T-helper 17 cell (primary cell): ENCODE results near the gene TTC17. TPM values are rescaled to one million over a fixed set of nuclear protein-coding genes. Genes with fewer than 3 reads are reported as not detected.

Experiments
- ATAC-seq: fragments of 150-1000 bp; cut with Tn5 transposase; 2 replicates; pipeline ENCODE4 v1.10.0; 2021; ENCODE audit warnings: mild to moderate bottlenecking, moderate library complexity
- DNase-seq, 3 donors: peaks; one replicate each; pipeline versions ENCODE4 v3.0.0 to v3.0.0-alpha.2; 2020 to 2021
- H3K9me3 ChIP-seq: one replicate; pipeline ENCODE4 v1.7.0; 2013; ENCODE audit warnings: low read length, mild to moderate bottlenecking; ENCODE audit not compliant: control insufficient read depth, poor library complexity, severe bottlenecking
- H3K27ac Mint-ChIP-seq: one replicate; pipeline ENCODE4 v1.8.0; 2022; ENCODE audit warnings: mild to moderate bottlenecking, moderate library complexity, mixed read lengths
- H3K27me3 Mint-ChIP-seq: one replicate; pipeline ENCODE4 v1.8.0; 2022; ENCODE audit warnings: mixed read lengths
- H3K36me3 Mint-ChIP-seq: one replicate; pipeline ENCODE4 v1.8.0; 2022; ENCODE audit warnings: low read depth, mixed read lengths
- H3K4me1 Mint-ChIP-seq: one replicate; pipeline ENCODE4 v1.8.0; 2022; ENCODE audit warnings: mild to moderate bottlenecking, mixed read lengths
- H3K4me3 Mint-ChIP-seq: one replicate; pipeline ENCODE4 v1.8.0; 2022; ENCODE audit warnings: mild to moderate bottlenecking, moderate library complexity, mixed read lengths
- total RNA-seq, 4 donors: library from RNA in 2 of 4; stranded (reverse) in 2 of 4; gene quantifications; one replicate each; pipeline ENCODE4 v1.2.3 and lab custom pipeline; 2022 to 2026

Gene TTC17
- total RNA-seq, 2 donors from 2014 or later, result 95.4 to 98.0 TPM

- H3K4me3 Mint-ChIP-seq, result no peak overlapping the region
- H3K9me3 ChIP-seq, result no peaks in the 10 kb centered on the region
- no peak for ATAC-seq
- H3K27me3 Mint-ChIP-seq, result peaks cover 8% of the 10 kb centered on the region
- no peaks in the 10 kb centered on the region for H3K4me1 Mint-ChIP-seq
- no peak overlapping the region for H3K27ac Mint-ChIP-seq
- DNase-seq, result no peak
- H3K36me3 Mint-ChIP-seq, result no peaks in the 10 kb centered on the region
Observed at GRCh38 chr11:43498561-43498960, 139.8 kb downstream of the TTC17 start.

DNA sequence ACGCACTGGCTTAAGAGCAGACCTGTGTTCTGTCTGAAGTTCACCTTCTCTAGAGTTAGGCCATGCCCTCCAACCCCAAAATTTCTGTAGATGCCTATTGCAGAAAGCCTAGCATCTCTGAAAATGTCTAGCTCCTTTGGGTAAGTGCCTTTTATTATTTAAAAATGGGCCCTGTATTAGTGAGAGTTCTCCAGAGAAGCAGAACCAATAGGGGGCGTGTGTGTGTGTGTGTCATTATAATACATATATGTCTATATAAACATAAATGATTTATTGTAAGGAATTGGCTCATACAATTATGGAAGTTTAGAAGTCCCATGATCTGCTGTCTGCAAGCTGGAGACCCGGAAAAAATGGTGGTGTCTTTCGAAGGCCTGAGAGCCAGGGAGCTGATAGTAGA, 144.7 kb downstream of the TTC17 start:
- Mint-ChIP-seq H3K27ac (no peak overlapping the region), H3K36me3 (no peaks in the 10 kb centered on the region), H3K4me3 (no peak overlapping the region), H3K27me3 (peaks cover 15% of the 10 kb centered on the region), H3K4me1 (peaks cover 8% of the 10 kb centered on the region)
- H3K9me3 ChIP-seq, result no peaks in the 10 kb centered on the region
- ATAC-seq (no peak), DNase-seq (no peak)

DNA sequence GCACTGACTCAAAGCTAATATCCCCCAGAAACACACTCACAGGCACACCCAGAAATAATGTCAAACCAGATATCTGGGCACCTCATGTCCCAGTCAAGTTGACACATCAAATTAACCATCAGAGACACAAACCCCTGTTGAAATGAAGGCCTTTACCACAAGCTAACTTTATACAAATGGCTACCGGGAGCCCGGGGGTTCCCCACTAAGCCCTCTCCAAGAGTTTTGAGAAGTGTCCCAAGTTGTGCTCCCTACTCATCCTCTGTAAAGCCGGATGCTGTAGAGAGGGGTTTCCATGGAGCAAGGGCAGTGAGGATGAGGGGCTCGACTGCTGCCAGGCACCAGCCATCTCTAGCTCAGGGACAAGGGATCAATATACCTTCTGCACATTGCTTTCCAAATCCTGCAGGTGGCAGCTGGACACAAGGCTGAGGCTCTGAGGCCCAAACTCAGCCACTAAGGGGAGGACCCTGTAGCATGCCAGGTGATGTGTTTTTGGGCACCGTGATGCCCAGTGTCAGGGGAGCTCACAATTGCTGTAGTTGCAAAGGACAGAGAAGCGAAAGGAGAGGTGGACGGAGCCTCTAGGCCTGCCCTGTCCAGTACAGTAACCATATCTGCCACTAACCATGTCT, 145.7 kb downstream of the TTC17 start:
- Mint-ChIP-seq H3K27me3 (peaks cover 15% of the 10 kb centered on the region), H3K27ac (no peak overlapping the region), H3K4me3 (no peak overlapping the region), H3K36me3 (no peaks in the 10 kb centered on the region), H3K4me1 (peaks cover 12% of the 10 kb centered on the region)
- DNase-seq (no peak), ATAC-seq (no peak)
- H3K9me3 ChIP-seq, result no peaks in the 10 kb centered on the region

DNA sequence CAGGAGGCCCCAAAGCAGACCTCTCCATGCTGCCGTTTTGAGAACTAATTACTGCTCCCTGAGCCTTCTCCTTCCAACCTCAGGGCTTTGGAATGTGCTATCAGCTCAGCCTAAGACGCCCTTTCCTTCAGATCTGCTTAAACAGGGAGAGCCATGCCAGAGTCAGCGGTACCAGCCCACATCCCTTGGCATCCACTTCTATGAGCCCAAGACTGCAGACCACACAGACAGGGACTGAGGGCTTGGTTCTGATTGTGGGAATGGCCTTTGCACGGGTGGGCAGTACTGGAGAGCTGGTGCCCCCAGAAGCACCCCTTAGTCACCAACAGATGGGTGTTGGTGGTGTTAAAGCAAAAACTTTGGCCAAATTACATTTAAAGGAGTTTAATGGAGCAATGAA, 146.5 kb downstream of the TTC17 start:
- Mint-ChIP-seq H3K36me3 (no peaks in the 10 kb centered on the region), H3K27me3 (peaks cover 15% of the 10 kb centered on the region), H3K4me1 (peaks cover 12% of the 10 kb centered on the region), H3K27ac (no peak overlapping the region), H3K4me3 (no peak overlapping the region)
- no peak for DNase-seq
- no peaks in the 10 kb centered on the region for H3K9me3 ChIP-seq
- no peak for ATAC-seq

DNA sequence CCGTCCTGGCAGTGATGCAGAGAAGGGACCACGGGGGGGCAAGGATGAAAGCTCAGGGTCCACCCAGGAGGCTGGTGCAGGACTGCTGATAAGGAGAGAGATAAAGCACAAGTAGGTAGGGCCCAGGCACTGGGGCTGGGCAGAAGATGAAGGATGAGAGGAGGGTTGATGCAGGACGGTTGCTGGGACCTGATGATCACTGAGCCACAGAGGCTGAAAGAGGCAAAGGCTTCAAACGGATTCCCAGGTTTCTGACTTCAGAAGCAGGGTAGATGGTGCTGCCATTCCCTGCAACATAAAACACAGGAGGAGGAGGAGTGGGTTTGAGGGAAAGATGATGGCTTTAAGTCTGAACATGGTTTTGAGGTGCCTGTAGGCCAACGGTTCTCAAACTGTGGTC, 148.5 kb downstream of the TTC17 start:
- no peak for DNase-seq
- Mint-ChIP-seq H3K36me3 (no peaks in the 10 kb centered on the region), H3K27ac (no peak overlapping the region), H3K4me1 (peaks cover 12% of the 10 kb centered on the region), H3K27me3 (peaks cover 15% of the 10 kb centered on the region), H3K4me3 (no peak overlapping the region)
- H3K9me3 ChIP-seq, result no peaks in the 10 kb centered on the region
- no peak for ATAC-seq

DNA sequence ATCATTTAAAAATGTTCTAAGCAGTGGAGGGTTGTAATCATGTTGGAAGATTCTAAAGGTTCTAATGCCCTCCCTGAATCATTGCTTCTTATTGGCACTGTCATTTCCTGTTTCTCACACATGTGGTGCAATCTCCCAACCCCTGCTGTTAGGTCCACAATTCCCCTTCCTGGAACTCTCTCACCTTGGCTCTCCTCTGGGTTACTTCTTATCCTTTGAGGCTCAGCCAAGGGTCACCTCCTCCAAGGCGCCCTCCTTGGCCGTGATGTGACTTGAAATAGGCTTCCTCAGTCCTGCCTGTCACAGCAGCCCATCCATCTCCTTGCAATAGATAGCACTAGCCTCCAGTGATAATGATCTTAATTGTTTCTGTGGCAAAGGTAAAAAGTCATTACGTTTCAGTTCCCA, 149.8 kb downstream of the TTC17 start:
- no peaks in the 10 kb centered on the region for H3K36me3 Mint-ChIP-seq
- DNase-seq (no peak), ATAC-seq (no peak)
- no peaks in the 10 kb centered on the region for H3K9me3 ChIP-seq
- no peak overlapping the region for H3K27ac Mint-ChIP-seq
- H3K27me3 Mint-ChIP-seq, result peaks cover 7% of the 10 kb centered on the region
- no peak overlapping the region for H3K4me3 Mint-ChIP-seq
- H3K4me1 Mint-ChIP-seq, result peaks cover 12% of the 10 kb centered on the region

DNA sequence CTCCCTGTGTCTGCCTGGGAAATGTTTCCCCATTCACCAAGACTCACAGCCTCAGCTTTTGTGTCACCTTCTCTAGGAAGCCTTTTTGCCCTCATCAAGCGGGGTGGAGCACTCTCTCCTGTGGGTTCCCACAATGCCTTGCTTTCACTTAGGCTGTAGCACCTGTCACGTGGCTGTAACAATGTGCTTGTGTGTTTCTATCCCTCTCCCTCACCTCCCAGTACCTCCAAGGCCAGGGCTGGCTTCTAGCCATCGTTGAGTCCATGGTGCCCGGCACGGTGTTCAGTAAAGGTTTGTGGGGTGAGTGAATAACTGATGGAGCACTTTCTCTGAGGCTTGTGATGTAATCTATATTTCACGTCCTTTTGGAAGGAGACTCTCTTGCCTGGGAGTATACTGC, 153.2 kb downstream of the TTC17 start:
- H3K9me3 ChIP-seq, result no peaks in the 10 kb centered on the region
- Mint-ChIP-seq H3K4me3 (no peak overlapping the region), H3K27ac (no peak overlapping the region), H3K4me1 (peaks cover 11% of the 10 kb centered on the region), H3K36me3 (no peaks in the 10 kb centered on the region), H3K27me3 (peaks cover 6% of the 10 kb centered on the region)
- ATAC-seq, result no peak
- no peak for DNase-seq

- no peaks in the 10 kb centered on the region for H3K9me3 ChIP-seq
- Mint-ChIP-seq H3K4me3 (no peak overlapping the region), H3K4me1 (no peaks in the 10 kb centered on the region), H3K27me3 (peaks cover 17% of the 10 kb centered on the region), H3K27ac (no peak overlapping the region), H3K36me3 (no peaks in the 10 kb centered on the region)
- DNase-seq (no peak), ATAC-seq (no peak)
Observed at GRCh38 chr11:43515090-43515489, 156.4 kb downstream of the TTC17 start.

DNA sequence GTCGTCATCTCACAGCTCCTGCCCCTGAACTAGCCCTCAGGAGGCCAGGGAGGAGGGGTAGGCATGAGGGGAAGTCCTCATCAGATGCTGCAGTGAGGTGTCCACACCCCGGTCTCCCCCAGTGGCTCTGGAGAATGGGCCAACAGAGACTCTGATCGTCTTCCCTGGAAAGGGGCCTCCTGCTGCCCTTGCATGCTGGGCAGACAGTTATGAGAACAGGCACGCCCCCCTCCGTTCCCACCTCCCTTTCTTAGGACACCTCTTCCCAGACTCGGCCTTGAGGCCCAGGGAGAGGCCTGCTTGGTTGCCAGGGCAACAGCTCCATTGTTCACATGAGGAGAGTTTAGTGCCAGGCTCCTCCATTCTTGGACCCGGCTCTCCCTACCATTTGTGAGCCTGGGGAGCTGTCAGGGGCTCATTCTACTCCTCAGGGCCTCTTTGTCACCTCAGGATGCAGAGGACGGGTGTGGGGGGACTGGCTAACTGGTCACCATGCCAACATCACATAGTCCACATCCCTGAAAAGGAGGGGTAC, 157.7 kb downstream of the TTC17 start:
- H3K4me3 Mint-ChIP-seq, result no peak overlapping the region
- ATAC-seq (no peak), DNase-seq (no peak)
- H3K4me1 Mint-ChIP-seq, result no peaks in the 10 kb centered on the region
- H3K36me3 Mint-ChIP-seq, result no peaks in the 10 kb centered on the region
- no peaks in the 10 kb centered on the region for H3K9me3 ChIP-seq
- H3K27ac Mint-ChIP-seq, result no peak overlapping the region
- H3K27me3 Mint-ChIP-seq, result peaks cover 17% of the 10 kb centered on the region

DNA sequence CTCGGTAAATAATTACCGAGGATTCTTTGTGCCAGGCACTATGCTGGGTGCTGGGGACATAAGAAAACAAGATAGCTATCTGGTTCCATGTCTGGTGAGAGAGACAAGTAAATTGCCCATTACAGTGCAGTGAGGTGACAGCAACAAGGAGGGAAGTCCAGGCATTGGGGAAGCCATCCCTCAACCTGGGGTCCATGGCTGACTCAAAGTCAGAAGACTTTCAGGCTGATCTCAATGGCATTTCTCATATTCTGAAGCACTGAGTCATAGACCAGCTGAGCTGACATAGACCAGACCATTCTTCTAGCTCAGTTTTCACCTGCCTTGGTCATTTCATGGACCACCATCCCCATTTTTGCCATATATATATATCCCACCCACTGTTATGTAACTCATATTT, 158.8 kb downstream of the TTC17 start:
- H3K9me3 ChIP-seq, result no peaks in the 10 kb centered on the region
- no peak for ATAC-seq
- Mint-ChIP-seq H3K27ac (no peak overlapping the region), H3K4me3 (no peak overlapping the region), H3K4me1 (no peaks in the 10 kb centered on the region), H3K36me3 (no peaks in the 10 kb centered on the region), H3K27me3 (peaks cover 17% of the 10 kb centered on the region)
- DNase-seq, result no peak

DNA sequence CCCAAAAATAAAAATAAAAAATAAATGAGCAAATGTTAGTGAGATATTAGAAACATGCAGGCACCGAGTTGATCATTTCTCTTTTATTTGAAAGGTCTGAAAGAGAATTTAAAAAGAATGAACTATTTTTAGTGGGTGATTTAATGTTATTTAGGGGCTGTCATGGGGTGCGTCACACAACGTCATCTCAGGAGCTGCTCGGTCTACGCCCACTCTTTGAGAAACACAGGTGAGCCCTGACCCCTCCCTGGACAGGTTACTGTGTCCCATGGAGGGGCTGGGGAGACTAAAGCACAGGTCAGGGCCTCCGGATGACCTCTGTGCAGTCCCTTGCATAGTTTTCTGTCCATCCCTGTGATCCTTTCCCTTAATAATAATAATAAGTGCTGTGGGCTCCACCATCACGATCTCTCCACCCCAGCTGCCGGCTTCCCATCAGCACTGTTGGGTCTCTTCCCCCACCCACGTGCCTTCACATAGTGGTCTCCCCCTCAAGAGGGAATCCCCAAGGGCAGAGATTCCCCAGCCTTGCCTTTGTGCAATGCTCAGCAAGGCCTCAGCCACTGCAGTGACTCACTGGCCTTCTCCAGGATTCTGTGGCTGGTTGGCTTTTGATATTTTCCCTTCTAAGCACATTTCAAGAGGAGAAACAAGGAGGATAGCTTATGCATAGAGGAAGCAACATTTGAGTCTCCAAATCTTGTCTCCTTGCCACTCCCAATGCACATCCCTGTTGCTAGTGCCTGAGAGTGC, 159.9 kb downstream of the TTC17 start:
- H3K4me1 Mint-ChIP-seq, result no peaks in the 10 kb centered on the region
- no peak for DNase-seq
- H3K27me3 Mint-ChIP-seq, result peaks cover 17% of the 10 kb centered on the region
- ATAC-seq, result no peak
- H3K36me3 Mint-ChIP-seq, result no peaks in the 10 kb centered on the region
- H3K9me3 ChIP-seq, result no peaks in the 10 kb centered on the region
- no peak overlapping the region for H3K4me3 Mint-ChIP-seq
- H3K27ac Mint-ChIP-seq, result no peak overlapping the region

- Mint-ChIP-seq H3K27me3 (peaks cover 12% of the 10 kb centered on the region), H3K27ac (no peak overlapping the region), H3K4me3 (no peak overlapping the region), H3K36me3 (no peaks in the 10 kb centered on the region), H3K4me1 (no peaks in the 10 kb centered on the region)
- DNase-seq (no peak), ATAC-seq (no peak)
- H3K9me3 ChIP-seq, result no peaks in the 10 kb centered on the region
Observed at GRCh38 chr11:43521471-43521870, 162.8 kb downstream of the TTC17 start.

DNA sequence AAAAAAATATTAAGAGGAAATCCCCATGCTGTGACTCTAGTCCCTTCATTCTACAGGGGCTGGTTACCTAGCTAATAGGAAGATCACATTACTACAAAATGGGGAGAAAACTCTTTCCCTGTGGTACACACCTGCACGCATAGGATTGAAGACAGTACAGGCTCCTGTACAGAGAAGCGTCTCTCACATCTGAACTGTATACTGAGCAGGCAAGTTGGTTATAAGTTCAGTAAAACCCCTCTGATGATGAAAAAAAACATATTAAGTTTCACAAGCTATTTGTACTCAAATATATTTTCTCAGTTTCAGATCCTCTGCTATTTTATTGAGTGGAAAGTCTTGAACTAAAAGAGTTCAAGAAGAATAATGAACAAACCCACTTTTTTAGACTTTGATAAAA, 164.9 kb downstream of the TTC17 start:
- Mint-ChIP-seq H3K27ac (no peak overlapping the region), H3K36me3 (no peaks in the 10 kb centered on the region), H3K4me1 (no peaks in the 10 kb centered on the region), H3K27me3 (peaks cover 4% of the 10 kb centered on the region), H3K4me3 (no peak overlapping the region)
- ATAC-seq (no peak), DNase-seq (no peak)
- no peaks in the 10 kb centered on the region for H3K9me3 ChIP-seq

GRCh38 chr11:43532041-43532440, 173.3 kb downstream of the TTC17 start:
- H3K36me3 Mint-ChIP-seq, result no peaks in the 10 kb centered on the region
- H3K27me3 Mint-ChIP-seq, result peaks cover 6% of the 10 kb centered on the region

More at GRCh38 chr11:43532041-43532440, 173.3 kb downstream of the TTC17 start:
- no peak for ATAC-seq
- no peak for DNase-seq
- no peaks in the 10 kb centered on the region for H3K4me1 Mint-ChIP-seq
- no peaks in the 10 kb centered on the region for H3K9me3 ChIP-seq
- H3K4me3 Mint-ChIP-seq, result no peak overlapping the region
- no peak overlapping the region for H3K27ac Mint-ChIP-seq
